Measurements from ENCODE around the gene WFS1.

DNA sequence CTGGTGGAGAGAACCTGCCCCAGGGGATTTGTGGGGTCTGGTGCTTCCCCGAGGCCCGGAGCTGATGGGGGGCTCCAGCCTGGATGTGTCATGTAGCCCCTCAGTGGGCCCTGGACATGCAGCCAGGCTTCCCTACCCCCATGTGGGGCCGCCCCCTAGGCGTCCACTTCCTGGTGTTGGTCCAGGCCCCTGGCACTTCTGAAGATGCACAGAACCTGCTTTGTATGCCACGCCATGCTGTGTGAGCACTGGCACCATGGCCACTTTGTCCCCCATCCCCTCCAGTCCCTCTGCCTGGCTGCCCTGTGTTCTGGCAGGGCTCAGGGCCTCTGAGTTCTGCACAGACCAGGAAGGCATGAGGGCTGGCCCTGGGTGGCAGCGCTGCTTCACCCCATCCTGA is 29.2 kb downstream of the WFS1 start:
- TF ChIP-seq, protein P1, sequence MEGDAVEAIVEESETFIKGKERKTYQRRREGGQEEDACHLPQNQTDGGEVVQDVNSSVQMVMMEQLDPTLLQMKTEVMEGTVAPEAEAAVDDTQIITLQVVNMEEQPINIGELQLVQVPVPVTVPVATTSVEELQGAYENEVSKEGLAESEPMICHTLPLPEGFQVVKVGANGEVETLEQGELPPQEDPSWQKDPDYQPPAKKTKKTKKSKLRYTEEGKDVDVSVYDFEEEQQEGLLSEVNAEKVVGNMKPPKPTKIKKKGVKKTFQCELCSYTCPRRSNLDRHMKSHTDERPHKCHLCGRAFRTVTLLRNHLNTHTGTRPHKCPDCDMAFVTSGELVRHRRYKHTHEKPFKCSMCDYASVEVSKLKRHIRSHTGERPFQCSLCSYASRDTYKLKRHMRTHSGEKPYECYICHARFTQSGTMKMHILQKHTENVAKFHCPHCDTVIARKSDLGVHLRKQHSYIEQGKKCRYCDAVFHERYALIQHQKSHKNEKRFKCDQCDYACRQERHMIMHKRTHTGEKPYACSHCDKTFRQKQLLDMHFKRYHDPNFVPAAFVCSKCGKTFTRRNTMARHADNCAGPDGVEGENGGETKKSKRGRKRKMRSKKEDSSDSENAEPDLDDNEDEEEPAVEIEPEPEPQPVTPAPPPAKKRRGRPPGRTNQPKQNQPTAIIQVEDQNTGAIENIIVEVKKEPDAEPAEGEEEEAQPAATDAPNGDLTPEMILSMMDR (IDR thresholded peaks at IDR 0.05; ENCODE audit: insufficient read depth, low read length, poor library complexity, severe bottlenecking): no peak
- no peak for TF ChIP-seq EZH2phosphoT487 (conservative IDR thresholded peaks at IDR 0.05; ENCODE audit: low read length)
